GM18517 (cell line): ENCODE measurements around the gene CNBP.

Source experiments
- ATAC-seq: cut with Tn5 transposase; IDR thresholded peaks from one replicate; pipeline ENCODE4 v1.9.1; 2021; ENCODE audit warnings: mild to moderate bottlenecking, moderate library complexity; ENCODE audit not compliant: unreplicated experiment

The CNBP gene

DNA sequence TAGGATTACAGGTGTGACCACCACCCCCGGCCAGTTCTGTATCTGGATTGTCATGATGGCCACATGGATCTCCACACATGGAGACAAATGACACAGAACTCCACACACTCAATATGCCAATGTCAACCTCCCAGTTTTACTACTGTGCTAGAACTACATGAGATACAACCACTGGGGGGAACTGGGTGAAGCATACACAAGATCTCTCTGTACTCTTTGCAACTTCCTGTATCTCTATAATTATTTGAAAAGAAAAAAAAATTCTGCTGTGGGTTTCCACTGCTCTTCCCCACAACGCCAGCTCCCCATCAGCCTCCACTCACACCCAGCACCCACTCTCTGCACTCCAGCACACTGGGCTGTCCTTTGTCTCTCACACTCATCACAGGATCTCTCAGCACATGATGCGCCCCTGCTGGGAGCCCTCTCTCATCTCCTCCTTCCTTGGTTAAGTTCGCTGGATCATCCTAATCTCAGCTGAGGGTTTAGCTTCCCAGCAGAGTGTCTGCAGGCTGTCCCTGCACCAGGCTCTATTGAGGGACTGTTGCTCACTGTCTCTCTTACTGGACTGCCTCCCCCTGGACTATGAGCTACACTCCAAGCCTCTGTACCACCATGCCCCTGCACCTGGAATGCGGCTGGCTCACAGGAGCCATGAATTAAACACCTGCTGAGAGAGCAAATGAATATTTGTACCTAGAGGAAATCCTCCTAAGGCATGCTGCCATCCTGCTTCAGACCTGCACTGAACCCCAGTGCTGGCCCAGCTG is 51.4 kb downstream of the CNBP start:
- ATAC-seq = no peak

GRCh38 chr3:129131465-129132088 is 52.1 kb downstream of the CNBP start:
- no peak for ATAC-seq

DNA sequence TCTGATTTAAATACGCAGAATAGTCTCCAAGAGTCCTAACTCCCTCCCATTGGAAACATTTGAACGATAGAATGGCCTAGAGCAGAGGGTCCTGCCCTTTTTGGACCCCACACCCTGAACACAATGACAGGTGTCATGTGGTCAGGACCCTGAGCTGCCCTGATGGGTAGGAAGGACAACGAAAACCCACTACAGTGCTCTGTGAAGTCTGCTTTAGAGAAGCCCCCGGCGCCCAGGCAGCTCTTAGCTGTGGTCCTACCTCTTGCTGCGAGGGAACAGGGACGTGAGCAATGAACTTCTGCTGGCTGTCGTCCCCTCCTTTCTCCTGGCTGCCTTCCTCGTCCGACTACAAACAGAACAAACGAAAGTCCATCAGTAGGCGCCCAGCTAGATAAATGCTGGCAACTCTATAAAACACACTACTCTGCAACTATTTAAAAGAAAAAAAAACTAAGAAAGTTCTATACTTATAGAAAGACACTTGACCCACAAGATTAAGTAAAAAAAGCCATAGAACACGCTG is 53.3 kb downstream of the CNBP start:
- ATAC-seq = no peak

DNA sequence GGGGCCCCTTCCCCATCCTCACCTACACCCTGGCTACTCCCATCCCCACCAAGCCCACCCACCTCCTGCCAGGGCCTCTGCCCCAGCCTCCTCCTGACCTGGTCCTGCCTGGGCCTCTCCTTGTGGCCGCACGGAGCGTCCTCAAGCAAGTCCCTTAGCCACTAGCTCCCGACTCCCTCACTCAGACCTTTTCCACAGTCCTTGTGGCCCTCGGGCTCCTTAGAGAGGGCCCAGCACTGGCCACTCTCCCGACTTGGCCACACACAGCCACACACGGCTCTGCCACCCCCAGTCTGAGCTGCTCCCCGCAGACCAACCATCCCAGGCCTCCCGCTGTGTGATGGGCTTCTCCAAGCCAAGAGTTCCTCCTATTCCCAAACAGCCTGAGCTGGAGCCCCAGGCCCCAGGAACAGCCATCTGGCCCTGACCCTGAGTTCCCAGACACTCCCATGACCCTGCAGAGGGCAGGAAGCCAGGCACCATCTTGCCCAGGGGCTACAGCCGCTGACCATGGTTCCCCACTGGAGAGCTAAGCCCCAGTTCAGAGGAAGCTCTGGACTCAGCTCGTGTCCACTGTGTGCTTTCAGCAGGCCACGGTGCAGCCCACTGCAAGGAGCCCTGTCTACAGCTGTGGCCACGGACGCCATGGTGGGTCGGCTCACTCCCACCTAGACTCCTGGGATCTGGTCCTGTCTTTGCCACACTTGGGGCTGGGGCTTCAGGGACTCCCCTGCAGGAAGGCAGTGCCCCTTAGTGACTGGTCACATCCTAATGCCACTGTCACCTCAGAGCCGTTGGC is 55.1 kb downstream of the CNBP start:
- no peak for ATAC-seq

GRCh38 chr3:129126726-129127280 is 56.9 kb downstream of the CNBP start:
- no peak for ATAC-seq

- no peak for ATAC-seq
These were observed 60.2 kb downstream of the CNBP start for GRCh38 chr3:129123314-129124060.

DNA sequence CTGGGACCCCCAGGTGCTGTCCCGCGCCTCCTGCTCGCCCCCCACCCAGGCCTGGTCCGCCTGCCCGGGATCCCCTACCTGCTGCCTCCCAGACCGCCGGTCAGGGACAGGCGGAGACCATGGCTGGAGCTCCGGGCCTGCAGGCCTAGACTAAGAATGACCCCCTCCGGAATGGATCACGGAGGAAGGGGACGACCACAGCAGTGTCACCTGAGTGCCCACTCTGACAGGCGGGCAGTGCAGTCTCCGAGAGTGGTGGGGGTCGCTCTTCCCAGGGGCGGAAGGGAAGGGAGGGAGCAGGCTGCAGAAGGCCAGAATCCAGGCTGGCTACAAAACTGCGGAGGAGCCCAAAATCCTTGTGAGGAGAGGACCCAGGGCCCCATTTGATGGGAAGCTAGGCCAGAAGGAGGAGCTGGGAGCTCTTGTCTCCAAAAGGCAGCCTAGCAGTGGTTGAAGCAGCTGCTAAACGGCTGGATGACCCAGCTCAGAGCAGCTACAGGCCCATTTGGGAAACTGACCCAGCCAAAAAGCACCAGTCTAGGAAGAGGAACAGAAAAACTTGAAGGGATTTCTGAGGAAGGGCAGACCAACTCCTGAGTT is 61.2 kb downstream of the CNBP start:
- ATAC-seq = no peak

GRCh38 chr3:129121792-129122411 is 61.8 kb downstream of the CNBP start, which contains the start of gene RAB43:
TSS of gene RAB43 (minus strand) at chr3:129121804. CDS start at chr3:129121489, 315 bp downstream.
- ATAC-seq = peak; percentile 1

DNA sequence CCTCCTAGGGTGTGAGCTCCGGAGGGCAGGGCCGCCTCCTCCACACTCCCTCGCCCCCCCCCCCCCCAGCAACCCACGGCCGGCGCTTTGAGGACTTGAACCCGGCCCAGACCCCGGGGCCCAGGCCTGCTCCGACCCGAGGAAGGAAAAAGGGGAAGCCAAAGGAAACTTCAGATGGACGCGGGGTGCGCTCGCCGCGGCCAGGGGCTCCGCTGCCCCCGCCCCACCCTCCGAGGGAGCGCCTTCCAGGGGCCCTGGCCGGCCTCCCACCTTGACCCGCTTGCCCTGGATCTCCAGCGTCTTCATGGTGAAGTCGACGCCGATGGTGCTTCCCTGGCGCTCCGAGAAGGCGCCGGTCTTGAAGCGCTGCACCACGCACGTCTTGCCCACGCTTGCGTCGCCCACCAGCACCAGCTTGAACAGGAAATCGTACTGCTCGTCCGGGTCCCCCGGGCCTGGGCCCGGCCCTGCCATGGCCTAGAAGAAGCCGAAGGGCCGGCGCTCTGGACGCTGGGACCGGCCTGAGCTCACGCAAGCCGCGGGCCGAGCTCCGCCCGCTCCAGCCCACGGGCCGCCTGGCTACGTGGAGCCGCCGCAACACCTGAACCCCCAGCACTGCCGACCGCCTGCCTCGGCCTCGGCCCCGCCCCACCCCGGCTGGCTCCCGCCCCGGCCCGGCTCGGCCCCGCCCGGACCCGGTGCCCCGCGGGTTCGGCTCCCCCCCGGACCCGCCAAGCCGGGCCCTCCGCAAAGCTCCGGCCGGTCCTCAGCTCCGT is 62.5 kb downstream of the CNBP start:
- peak; percentile 23 for ATAC-seq

GRCh38 chr3:129120254-129121004 is 63.3 kb downstream of the CNBP start:
- ATAC-seq = peak; percentile 83

GRCh38 chr3:129119365-129120100 is 64.2 kb downstream of the CNBP start:
- ATAC-seq = no peak

GRCh38 chr3:129118745-129119144 is 65.0 kb downstream of the CNBP start:
- ATAC-seq = no peak
